Upper lobe of right lung (tissue), 1 donor: ENCODE results near the gene CCR5. TPM values are rescaled to one million over a fixed set of nuclear protein-coding genes. Genes with fewer than 3 reads are reported as not detected.
"Not testable (repeated sequence)": the region's sequence is repeated elsewhere in the genome, so short reads cannot be mapped to it uniquely, and the experiment has no call there.

Experiments used
- ATAC-seq: fragments of 200-7000 bp; cut with Tn5 transposase; one replicate; pipeline ENCODE4 v1.9.1; 2020; ENCODE audit warnings: mild to moderate bottlenecking, moderate library complexity
- DNase-seq: peaks from one replicate; pipeline ENCODE4 v3.0.0-alpha.2; 2020
- H3K27ac ChIP-seq: fragments of 200-600 bp; one replicate; pipeline ENCODE4 v1.8.0; 2022
- H3K27me3 ChIP-seq: fragments of 200-600 bp; one replicate; pipeline ENCODE4 v1.8.0; 2022; ENCODE audit warnings: mild to moderate bottlenecking
- H3K36me3 ChIP-seq: fragments of 200-600 bp; one replicate; pipeline ENCODE4 v1.8.0; 2022
- H3K4me1 ChIP-seq: fragments of 200-600 bp; one replicate; pipeline ENCODE4 v1.8.0; 2022
- H3K4me3 ChIP-seq: fragments of 200-600 bp; one replicate; pipeline ENCODE4 v1.8.0; 2022; ENCODE audit warnings: mild to moderate bottlenecking
- H3K9me3 ChIP-seq: fragments of 200-600 bp; one replicate; pipeline ENCODE4 v1.8.0; 2022
- intact Hi-C: fragments of 100-400 bp; cut with DNase I; formaldehyde crosslinking; loops from one replicate; pipeline ENCODE4 v1.11.0; 2022
- total RNA-seq: library from RNA; stranded (reverse); fragmentation: NEBNext Ultra II Directional; extraction: Animal tissue kit (Norgen Biotek cat#: 25700); gene quantifications from one replicate; pipeline ENCODE4 v1.2.1, GENCODE V29; 2021
- TF ChIP-seq, protein P1 (sequence below): fragments of 200-600 bp; IDR thresholded peaks from one replicate; pipeline ENCODE4 v1.8.0; 2022; ENCODE audit warnings: antibody characterized with exemption
- donor health status: DM: no; HTN: yes; CAD: no; lungs with severe emphysema.

CCR5 gene
- total RNA-seq, 1 donor from 2014 or later: 8.7 TPM

DNA sequence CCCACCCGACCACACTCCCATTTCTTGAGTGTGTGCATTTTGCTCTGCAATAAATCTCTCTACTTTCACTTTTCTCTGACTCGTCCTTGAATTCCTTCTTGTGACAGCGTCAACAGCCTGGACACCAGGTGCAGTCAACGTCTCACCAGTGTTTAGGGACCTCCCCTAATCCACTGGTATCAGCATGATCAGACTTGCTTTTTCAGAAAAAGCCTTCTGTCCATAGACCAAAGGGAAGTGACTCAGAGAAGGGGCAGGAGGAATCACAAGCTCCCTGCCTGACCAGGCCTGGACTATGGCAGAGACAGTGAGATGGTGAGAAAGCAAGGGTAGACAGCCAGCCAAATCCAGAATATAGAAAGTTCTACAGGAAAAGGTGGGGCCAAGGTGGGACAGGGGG lies 15.5 kb downstream of the CCR5 start:
- Histone ChIP-seq H3K4me1 (peaks cover 21% of the 10 kb centered on the region), H3K27me3 (no peaks in the 10 kb centered on the region), H3K4me3 (no peak overlapping the region), H3K36me3 (no peaks in the 10 kb centered on the region), H3K9me3 (no peaks in the 10 kb centered on the region), H3K27ac (no peak overlapping the region)
- ATAC-seq: peak; percentile 82
- DNase-seq: no peak
- intact Hi-C loops: no loop called here
- TF ChIP-seq, protein P1, sequence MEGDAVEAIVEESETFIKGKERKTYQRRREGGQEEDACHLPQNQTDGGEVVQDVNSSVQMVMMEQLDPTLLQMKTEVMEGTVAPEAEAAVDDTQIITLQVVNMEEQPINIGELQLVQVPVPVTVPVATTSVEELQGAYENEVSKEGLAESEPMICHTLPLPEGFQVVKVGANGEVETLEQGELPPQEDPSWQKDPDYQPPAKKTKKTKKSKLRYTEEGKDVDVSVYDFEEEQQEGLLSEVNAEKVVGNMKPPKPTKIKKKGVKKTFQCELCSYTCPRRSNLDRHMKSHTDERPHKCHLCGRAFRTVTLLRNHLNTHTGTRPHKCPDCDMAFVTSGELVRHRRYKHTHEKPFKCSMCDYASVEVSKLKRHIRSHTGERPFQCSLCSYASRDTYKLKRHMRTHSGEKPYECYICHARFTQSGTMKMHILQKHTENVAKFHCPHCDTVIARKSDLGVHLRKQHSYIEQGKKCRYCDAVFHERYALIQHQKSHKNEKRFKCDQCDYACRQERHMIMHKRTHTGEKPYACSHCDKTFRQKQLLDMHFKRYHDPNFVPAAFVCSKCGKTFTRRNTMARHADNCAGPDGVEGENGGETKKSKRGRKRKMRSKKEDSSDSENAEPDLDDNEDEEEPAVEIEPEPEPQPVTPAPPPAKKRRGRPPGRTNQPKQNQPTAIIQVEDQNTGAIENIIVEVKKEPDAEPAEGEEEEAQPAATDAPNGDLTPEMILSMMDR: no peak

DNA sequence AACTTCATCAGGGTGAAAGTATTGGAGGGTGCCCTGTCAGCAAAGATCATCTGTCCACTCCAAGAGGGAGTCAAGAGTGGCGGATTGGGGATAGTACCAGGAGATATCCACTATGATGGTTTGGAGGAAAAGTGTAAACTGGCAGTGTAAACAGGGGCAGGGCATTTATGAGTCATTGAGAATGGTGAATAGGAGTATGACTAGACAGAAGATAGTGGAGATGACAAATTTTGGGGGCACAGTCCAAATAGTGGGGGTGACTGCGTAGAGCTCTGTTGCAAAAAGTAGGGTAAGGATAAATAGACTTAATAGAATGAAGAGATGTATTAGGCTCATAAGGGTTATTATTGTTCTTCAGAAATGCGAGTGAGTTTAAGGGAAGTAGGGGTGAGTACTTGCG lies 18.1 kb downstream of the CCR5 start:
- ATAC-seq, intact Hi-C loops, H3K27ac ChIP-seq, H3K27me3 ChIP-seq, H3K36me3 ChIP-seq, DNase-seq, H3K4me3 ChIP-seq, H3K9me3 ChIP-seq: not testable (repeated sequence)
- peaks cover 13% of the 10 kb centered on the region for H3K4me1 ChIP-seq

DNA sequence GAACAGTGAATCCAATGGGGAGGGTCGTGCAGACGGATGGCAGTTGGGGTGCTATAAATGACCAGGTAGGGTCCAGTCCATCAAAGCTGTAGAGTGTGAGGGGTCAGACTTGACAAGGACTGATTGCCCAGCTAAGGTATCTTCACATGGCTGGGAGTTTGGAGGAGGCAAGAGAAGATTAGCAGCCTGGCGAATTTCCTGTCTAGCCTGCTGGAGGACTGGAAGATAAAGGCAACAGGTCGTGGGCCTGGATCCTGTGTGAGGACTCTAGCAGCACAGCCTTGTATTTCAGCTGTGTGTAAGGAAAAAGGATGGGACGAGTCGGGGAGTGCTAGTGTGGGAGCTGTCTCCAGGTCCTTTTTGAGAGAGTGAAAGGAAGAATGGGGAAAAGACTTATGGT lies 18.6 kb downstream of the CCR5 start:
- H3K27ac ChIP-seq: no peak overlapping the region
- no peaks in the 10 kb centered on the region for H3K27me3 ChIP-seq
- no peak for ATAC-seq
- TF ChIP-seq, protein P1: no peak
- no peaks in the 10 kb centered on the region for H3K36me3 ChIP-seq
- DNase-seq: no peak
- peaks cover 15% of the 10 kb centered on the region for H3K4me1 ChIP-seq
- no peak overlapping the region for H3K4me3 ChIP-seq
- intact Hi-C loops: no loop called here
- no peaks in the 10 kb centered on the region for H3K9me3 ChIP-seq

DNA sequence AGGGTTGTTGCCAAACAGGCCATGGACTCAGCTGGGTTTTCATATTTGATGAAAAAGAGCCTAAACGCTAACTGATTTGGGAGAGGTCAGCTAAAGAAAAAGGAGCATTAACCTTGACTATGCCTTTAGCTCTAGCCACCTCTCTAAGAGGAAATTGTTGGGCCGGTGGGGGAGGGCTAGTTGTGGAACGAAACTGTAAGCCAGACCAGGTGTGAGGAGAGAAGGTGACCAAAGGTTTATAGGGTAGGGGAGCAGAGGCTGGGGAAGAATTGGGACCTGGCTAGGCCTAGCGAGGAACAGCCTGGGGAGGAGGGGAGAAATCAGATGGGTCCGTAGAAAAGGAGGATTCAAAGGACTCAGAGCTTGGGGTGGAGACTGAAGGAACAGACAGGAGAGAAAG lies 20.8 kb downstream of the CCR5 start:
- H3K4me3 ChIP-seq, H3K27me3 ChIP-seq, DNase-seq, intact Hi-C loops, H3K36me3 ChIP-seq, H3K9me3 ChIP-seq, ATAC-seq, H3K27ac ChIP-seq: not testable (repeated sequence)
- peaks cover 36% of the 10 kb centered on the region for H3K4me1 ChIP-seq

DNA sequence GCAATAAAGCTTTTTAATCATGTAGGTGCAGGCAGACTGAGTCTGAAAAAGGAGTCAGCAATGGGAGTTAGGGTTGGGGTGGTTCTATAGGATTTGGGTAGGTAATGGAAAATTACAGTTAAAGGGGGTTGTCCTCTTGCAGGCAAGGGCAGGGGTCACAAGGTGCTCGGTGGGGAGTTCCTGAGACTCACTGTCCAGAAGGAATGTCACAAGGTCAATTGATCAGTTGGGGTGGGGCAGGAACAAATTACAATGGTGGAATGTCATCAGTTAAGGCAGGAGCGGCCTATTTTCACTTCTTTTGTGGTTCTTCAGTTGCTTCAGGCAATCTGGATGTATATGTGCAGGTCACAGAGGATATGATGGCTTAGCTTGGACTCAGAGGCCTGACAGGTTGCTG lies 22.3 kb downstream of the CCR5 start:
- H3K36me3 ChIP-seq: no peaks in the 10 kb centered on the region
- no peak overlapping the region for H3K27ac ChIP-seq
- ATAC-seq (no peak), DNase-seq (no peak)
- H3K4me1 ChIP-seq: peaks cover 47% of the 10 kb centered on the region
- no peaks in the 10 kb centered on the region for H3K9me3 ChIP-seq
- no peak overlapping the region for H3K4me3 ChIP-seq
- no peaks in the 10 kb centered on the region for H3K27me3 ChIP-seq
- intact Hi-C loops: no loop called here
- TF ChIP-seq, protein P1: no peak

DNA sequence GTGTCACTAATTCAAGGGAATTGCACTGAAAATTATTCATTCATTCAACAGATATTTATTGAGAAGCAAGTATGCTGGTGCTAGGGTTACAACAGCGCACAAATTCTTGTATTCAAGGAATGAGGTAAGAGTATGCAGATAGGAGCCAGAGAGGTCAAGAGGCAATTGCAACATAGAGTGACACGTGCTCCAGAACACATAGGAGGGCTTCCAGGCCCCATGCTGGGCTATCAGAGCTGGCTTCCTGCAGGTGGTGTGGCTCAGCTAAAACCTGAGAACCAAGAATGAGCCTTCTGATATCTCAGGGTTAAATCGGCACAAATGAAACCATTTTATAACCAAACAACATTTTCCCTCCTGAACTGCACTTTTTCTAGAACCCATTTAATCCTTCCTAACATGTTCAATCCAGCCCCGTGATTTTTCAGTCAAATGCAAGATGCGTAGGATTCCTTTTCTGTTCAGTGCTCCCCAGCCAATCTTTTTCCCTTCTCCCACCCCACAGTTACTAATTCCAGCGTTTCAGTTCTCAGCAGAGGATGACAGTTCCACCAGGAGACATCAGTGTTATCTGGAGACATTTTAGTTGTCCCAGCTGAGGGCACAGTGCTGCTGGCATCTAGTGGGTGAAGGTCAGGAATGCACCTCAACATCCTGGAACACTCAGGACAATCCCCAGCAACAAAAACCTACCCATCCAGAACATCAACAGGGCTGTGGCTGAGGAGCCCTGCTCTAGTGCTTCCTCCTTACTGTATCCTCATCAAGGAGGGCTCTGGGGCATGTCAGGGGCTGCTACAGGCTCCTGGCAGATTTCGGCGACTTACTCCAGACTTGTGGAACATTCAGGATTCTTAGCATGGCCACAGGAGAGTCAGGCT lies 23.0 kb downstream of the CCR5 start:
- H3K9me3 ChIP-seq: no peaks in the 10 kb centered on the region
- ATAC-seq (peak; percentile 76), DNase-seq (no peak)
- peaks cover 48% of the 10 kb centered on the region for H3K4me1 ChIP-seq
- no peaks in the 10 kb centered on the region for H3K36me3 ChIP-seq
- intact Hi-C loops: no loop called here
- no peak overlapping the region for H3K27ac ChIP-seq
- H3K27me3 ChIP-seq: no peaks in the 10 kb centered on the region
- TF ChIP-seq, protein P1: no peak
- H3K4me3 ChIP-seq: no peak overlapping the region
